Parathyroid adenoma (tissue), 2 donors: ENCODE results near the gene SMPX.

Experiments used
- H2AFZ ChIP-seq: fragments of 300-600 bp; sonication (generic); one replicate; pipeline ENCODE4 v1.7.0; 2017; ENCODE audit warnings: antibody characterized with exemption, mild to moderate bottlenecking
- H3K27ac ChIP-seq: fragments of 300-600 bp; sonication (generic); one replicate; pipeline ENCODE4 v1.7.0; 2017
- H3K27me3 ChIP-seq: fragments of 300-600 bp; sonication (generic); one replicate; pipeline ENCODE4 v1.7.0; 2017; ENCODE audit warnings: low read length; ENCODE audit not compliant: control insufficient read depth, insufficient read depth
- H3K36me3 ChIP-seq: fragments of 300-600 bp; sonication (generic); one replicate; pipeline ENCODE4 v1.7.0; 2017; ENCODE audit warnings: low read length; ENCODE audit not compliant: control insufficient read depth, insufficient read depth
- H3K4me1 ChIP-seq: fragments of 300-600 bp; sonication (generic); one replicate; pipeline ENCODE4 v1.7.0; 2017; ENCODE audit warnings: control low read depth
- H3K4me2 ChIP-seq: fragments of 300-600 bp; sonication (generic); one replicate; pipeline ENCODE4 v1.7.0; 2017; ENCODE audit warnings: low read length
- H3K4me3 ChIP-seq: fragments of 300-600 bp; sonication (generic); one replicate; pipeline ENCODE4 v1.7.0; 2017; ENCODE audit warnings: low read depth, low read length
- H3K79me2 ChIP-seq: fragments of 300-600 bp; sonication (generic); one replicate; pipeline ENCODE4 v1.7.0; 2017; ENCODE audit warnings: control low read depth
- H3K9ac ChIP-seq: fragments of 300-600 bp; sonication (generic); one replicate; pipeline ENCODE4 v1.7.0; 2017; ENCODE audit warnings: mild to moderate bottlenecking
- H3K9me3 ChIP-seq: fragments of 300-600 bp; sonication (generic); one replicate; pipeline ENCODE4 v1.7.0; 2017; ENCODE audit warnings: low read length; ENCODE audit not compliant: control insufficient read depth
- CTCF ChIP-seq: fragments of 300-600 bp; sonication (generic); IDR thresholded peaks from one replicate; pipeline ENCODE4 v1.7.0; 2017; ENCODE audit warnings: antibody characterized with exemption, mild to moderate bottlenecking
- donor health status: primary hyperparathyroidism.

The SMPX gene

GRCh38 chrX:21728276-21728968 lies 29.5 kb downstream of the SMPX start:
- Histone ChIP-seq H2AFZ (no peak overlapping the region), H3K9ac (no peak overlapping the region), H3K27ac (no peak overlapping the region), H3K4me3 (no peak overlapping the region), H3K36me3 (no peaks in the 10 kb centered on the region), H3K79me2 (no peaks in the 10 kb centered on the region), H3K4me2 (no peak overlapping the region), H3K4me1 (no peaks in the 10 kb centered on the region), H3K9me3 (no peaks in the 10 kb centered on the region), H3K27me3 (no peaks in the 10 kb centered on the region)
- TF ChIP-seq CTCF: no peak

GRCh38 chrX:21725916-21726315 lies 32.0 kb downstream of the SMPX start:
- no peaks in the 10 kb centered on the region for H3K79me2 ChIP-seq
- H3K4me2 ChIP-seq: no peak overlapping the region
- no peaks in the 10 kb centered on the region for H3K27me3 ChIP-seq
- no peak overlapping the region for H2AFZ ChIP-seq
- no peak overlapping the region for H3K4me3 ChIP-seq
- H3K4me1 ChIP-seq: no peaks in the 10 kb centered on the region
- H3K9ac ChIP-seq: no peak overlapping the region
- H3K27ac ChIP-seq: no peak overlapping the region
- no peak for TF ChIP-seq CTCF
- no peaks in the 10 kb centered on the region for H3K36me3 ChIP-seq
- H3K9me3 ChIP-seq: no peaks in the 10 kb centered on the region

- no peaks in the 10 kb centered on the region for H3K36me3 ChIP-seq
- H2AFZ ChIP-seq: no peak overlapping the region
- no peaks in the 10 kb centered on the region for H3K9me3 ChIP-seq
- H3K27me3 ChIP-seq: no peaks in the 10 kb centered on the region
- no peak overlapping the region for H3K27ac ChIP-seq
- no peak overlapping the region for H3K9ac ChIP-seq
- H3K79me2 ChIP-seq: no peaks in the 10 kb centered on the region
- TF ChIP-seq CTCF: peak; percentile 29
- H3K4me1 ChIP-seq: no peaks in the 10 kb centered on the region
- H3K4me2 ChIP-seq: no peak overlapping the region
- no peak overlapping the region for H3K4me3 ChIP-seq
Measured at GRCh38 chrX:21725496-21725895, 32.4 kb downstream of the SMPX start.

- Histone ChIP-seq H3K4me2 (no peak overlapping the region), H3K9ac (no peak overlapping the region), H3K9me3 (no peaks in the 10 kb centered on the region), H3K79me2 (no peaks in the 10 kb centered on the region), H3K36me3 (no peaks in the 10 kb centered on the region), H3K27me3 (no peaks in the 10 kb centered on the region), H3K4me1 (no peaks in the 10 kb centered on the region), H2AFZ (no peak overlapping the region), H3K4me3 (no peak overlapping the region), H3K27ac (no peak overlapping the region)
- TF ChIP-seq CTCF: no peak
Measured at GRCh38 chrX:21723814-21724213, 34.1 kb downstream of the SMPX start.

- no peak overlapping the region for H3K4me3 ChIP-seq
- H3K9me3 ChIP-seq: no peaks in the 10 kb centered on the region
- H3K4me2 ChIP-seq: no peak overlapping the region
- H3K27me3 ChIP-seq: no peaks in the 10 kb centered on the region
- no peaks in the 10 kb centered on the region for H3K36me3 ChIP-seq
- no peak overlapping the region for H3K27ac ChIP-seq
- no peak for TF ChIP-seq CTCF
- no peak overlapping the region for H2AFZ ChIP-seq
- no peaks in the 10 kb centered on the region for H3K79me2 ChIP-seq
- no peak overlapping the region for H3K9ac ChIP-seq
- no peaks in the 10 kb centered on the region for H3K4me1 ChIP-seq
Measured at GRCh38 chrX:21723084-21723483, 34.8 kb downstream of the SMPX start.
